ENCODE data around the gene ALDH1L2. TPM values are rescaled to one million over a fixed set of nuclear protein-coding genes. Genes with fewer than 3 reads are reported as not detected.

The ALDH1L2 gene
- polyA plus RNA-seq, 1 donor (not counting 4 experiments of a cell fraction or from before 2014, with no cell fraction given), result 1.8 TPM

GRCh38 chr12:105013892-105014291 lies 70.4 kb downstream of the ALDH1L2 start:
- Histone ChIP-seq H3K79me2 (ENCODE audit: control insufficient read depth, insufficient read depth, low read length) (no peaks in the 10 kb centered on the region), H3K36me3 (ENCODE audit: control insufficient read depth in 2 of 2, extremely low read depth in 1 of 2, insufficient read depth in 2 of 2, low read length in 2 of 2) (peaks cover 1 to 8% of the 10 kb centered on the region in 2 experiments), H3K27me3 (ENCODE audit: control insufficient read depth, extremely low read depth, insufficient read depth, low read length) (no peaks in the 10 kb centered on the region), H3K9me1 (ENCODE audit: control insufficient read depth, extremely low read depth, insufficient read depth, low read length) (no peaks in the 10 kb centered on the region), H3K27ac (ENCODE audit: control insufficient read depth, insufficient read depth, low read length) (no peak overlapping the region), H3K9ac (ENCODE audit: control insufficient read depth, extremely low read depth, insufficient read depth, low read length) (no peak overlapping the region), H4K20me1 (ENCODE audit: control insufficient read depth, extremely low read depth, insufficient read depth, low read length) (no peaks in the 10 kb centered on the region), H3K4me3 (ENCODE audit: control insufficient read depth in 2 of 3, extremely low read depth in 1 of 3, insufficient read depth in 2 of 3, low read depth in 1 of 3, low read length in 3 of 3) (no peak overlapping the region), H3K9me3 (ENCODE audit: control insufficient read depth, low read depth, low read length) (no peaks in the 10 kb centered on the region), H2AFZ (ENCODE audit: control insufficient read depth, low read length) (no peak overlapping the region), H3K4me2 (ENCODE audit: control insufficient read depth, extremely low read depth, insufficient read depth, low read depth, low read length) (no peak overlapping the region), H3K4me1 (ENCODE audit: control insufficient read depth, extremely low read depth, insufficient read depth, low read length) (no peaks in the 10 kb centered on the region)
- DNase-seq (ENCODE audit: low read depth, low spot score), result no peak
- TF ChIP-seq EZH2 (IDR thresholded peaks at IDR 0.05; ENCODE audit: low read length) (no peak), CTCF (optimal IDR thresholded peaks at IDR 0.05 in 1 of 3, IDR thresholded peaks at IDR 0.05 in 1 of 3, conservative IDR thresholded peaks at IDR 0.05 in 1 of 3; ENCODE audit: extremely low read depth in 1 of 3, insufficient read depth in 2 of 3, low read length in 3 of 3) (no peak)
- no peak for FAIRE-seq
- dilution Hi-C loops (cut with MboI; ENCODE audit: extremely low pct_ligation_motif_present, low sequenced_read_pairs), result no loop called here

GRCh38 chr12:105001476-105001875 lies 82.8 kb downstream of the ALDH1L2 start:
- no peak overlapping the region for H3K4me2 ChIP-seq (ENCODE audit: control insufficient read depth, extremely low read depth, insufficient read depth, low read depth, low read length)
- H3K9me1 ChIP-seq (ENCODE audit: control insufficient read depth, extremely low read depth, insufficient read depth, low read length), result peaks cover 2% of the 10 kb centered on the region
- no peak overlapping the region for H3K9ac ChIP-seq (ENCODE audit: control insufficient read depth, extremely low read depth, insufficient read depth, low read length)
- no peaks in the 10 kb centered on the region for H3K9me3 ChIP-seq (ENCODE audit: control insufficient read depth, low read depth, low read length)
- no peaks in the 10 kb centered on the region for H4K20me1 ChIP-seq (ENCODE audit: control insufficient read depth, extremely low read depth, insufficient read depth, low read length)
- no peak overlapping the region for H2AFZ ChIP-seq (ENCODE audit: control insufficient read depth, low read length)
- FAIRE-seq (no peak), DNase-seq (ENCODE audit: low read depth, low spot score) (no peak)
- H3K36me3 ChIP-seq (ENCODE audit: control insufficient read depth in 2 of 2, extremely low read depth in 1 of 2, insufficient read depth in 2 of 2, low read length in 2 of 2), result peaks cover 9 to 14% of the 10 kb centered on the region in 2 experiments
- no peaks in the 10 kb centered on the region for H3K4me1 ChIP-seq (ENCODE audit: control insufficient read depth, extremely low read depth, insufficient read depth, low read length)
- dilution Hi-C loops (cut with MboI; ENCODE audit: extremely low pct_ligation_motif_present, low sequenced_read_pairs), result no loop called here
- H3K79me2 ChIP-seq (ENCODE audit: control insufficient read depth, insufficient read depth, low read length), result no peaks in the 10 kb centered on the region
- no peak overlapping the region for H3K4me3 ChIP-seq (ENCODE audit: control insufficient read depth in 2 of 3, extremely low read depth in 1 of 3, insufficient read depth in 2 of 3, low read depth in 1 of 3, low read length in 3 of 3)
- no peaks in the 10 kb centered on the region for H3K27me3 ChIP-seq (ENCODE audit: control insufficient read depth, extremely low read depth, insufficient read depth, low read length)
- TF ChIP-seq EZH2 (IDR thresholded peaks at IDR 0.05; ENCODE audit: low read length) (no peak), CTCF (optimal IDR thresholded peaks at IDR 0.05 in 1 of 3, IDR thresholded peaks at IDR 0.05 in 1 of 3, conservative IDR thresholded peaks at IDR 0.05 in 1 of 3; ENCODE audit: extremely low read depth in 1 of 3, insufficient read depth in 2 of 3, low read length in 3 of 3) (no peak)
- H3K27ac ChIP-seq (ENCODE audit: control insufficient read depth, insufficient read depth, low read length), result no peak overlapping the region
